Panc1 (cell line): ENCODE measurements around the gene PCED1A. TPM values are rescaled to one million over a fixed set of nuclear protein-coding genes. Genes with fewer than 3 reads are reported as not detected.

ENCODE experiments used
- ATAC-seq: fragments of 200-7000 bp; cut with Tn5 transposase; 2 replicates; pipeline ENCODE4 v1.9.1; 2020; ENCODE audit warnings: mild to moderate bottlenecking, moderate library complexity
- BruUV-seq: library from RNA; stranded (reverse); fragments of 400-500 nt; replicated peaks from 2 replicates; lab custom pipeline; 2021; lab: Mats Ljungman, UMichigan
- CTCF ChIA-PET: fragments of 300-600 bp; sonication (Branson Sonifier 250); formaldehyde crosslinking; loops from one replicate; lab custom pipeline; 2022; ENCODE audit warnings: antibody characterized with exemption; lab: Charles Lee
- POLR2A ChIA-PET: fragments of 300-600 bp; sonication (Branson Sonifier 250); formaldehyde crosslinking; loops from one replicate; lab custom pipeline; 2022; ENCODE audit warnings: antibody characterized with exemption; lab: Charles Lee
- DNase-seq: peaks from one replicate; pipeline ENCODE4 v3.0.0-alpha.2; 2010; ENCODE audit warnings: low read depth, low spot score
- H3K27ac ChIP-seq: 2 replicates; pipeline ENCODE4 v1.5.1; 2011; ENCODE audit warnings: mild to moderate bottlenecking, low read length, inconsistent platforms
- H3K27me3 ChIP-seq: fragments of 200-500 bp; sonication (Bioruptor generic); 2 replicates; pipeline ENCODE4 v1.6.0; 2014; ENCODE audit warnings: low read length, inconsistent platforms; ENCODE audit not compliant: control insufficient read depth, insufficient read depth
- H3K36me3 ChIP-seq: fragments of 200-500 bp; sonication (Bioruptor generic); 2 replicates; pipeline ENCODE4 v1.5.1; 2014; ENCODE audit warnings: inconsistent platforms, mild to moderate bottlenecking, low read length, moderate library complexity; ENCODE audit not compliant: control insufficient read depth, insufficient read depth
- H3K4me1 ChIP-seq: 2 replicates; pipeline ENCODE4 v1.5.1; 2011; ENCODE audit warnings: inconsistent platforms, mild to moderate bottlenecking, low read length, moderate library complexity; ENCODE audit not compliant: control insufficient read depth, insufficient read depth
- H3K4me3 ChIP-seq, 2 experiments: 2 replicates each; pipeline ENCODE4 v1.5.1; 2011 to 2012; ENCODE audit warnings: low read depth in 2 of 2, low read length in 2 of 2, mild to moderate bottlenecking in 2 of 2, inconsistent platforms in 1 of 2, moderate library complexity in 1 of 2
- H3K9me3 ChIP-seq: fragments of 200-500 bp; sonication (Bioruptor generic); 2 replicates; pipeline ENCODE4 v1.5.1; 2014; ENCODE audit warnings: low read depth, mild to moderate bottlenecking, inconsistent platforms, low read length, moderate library complexity; ENCODE audit not compliant: control insufficient read depth, insufficient read depth
- CTCF ChIP-seq: fragments of 450-650 bp; IDR thresholded peaks from 2 replicates; pipeline ENCODE4 v1.5.1; 2017; ENCODE audit warnings: mild to moderate bottlenecking
- POLR2AphosphoS5 ChIP-seq: IDR thresholded peaks from 2 replicates; pipeline ENCODE4 v1.6.1; 2012; ENCODE audit warnings: mild to moderate bottlenecking, low read depth, low read length, moderate library complexity
- REST ChIP-seq, 2 experiments: IDR thresholded peaks; 2 replicates each; pipeline ENCODE4 v1.6.1; 2011 to 2012; ENCODE audit warnings: low read depth in 2 of 2, control low read depth in 1 of 2, low read length in 1 of 2, mild to moderate bottlenecking in 1 of 2, moderate library complexity in 1 of 2; ENCODE audit not compliant: insufficient read depth in 1 of 2
- SIN3A ChIP-seq: IDR thresholded peaks from 2 replicates; pipeline ENCODE4 v1.6.1; 2012; ENCODE audit warnings: low read depth, mild to moderate bottlenecking, low read length, moderate library complexity, borderline replicate concordance; ENCODE audit not compliant: insufficient read depth
- TCF7L2 ChIP-seq: IDR thresholded peaks from 2 replicates; pipeline ENCODE4 v1.6.1; 2011; ENCODE audit warnings: mild to moderate bottlenecking, low read depth, low read length, inconsistent platforms
- in situ Hi-C: cut with HindIII; loops from 2 replicates; pipeline ENCODE4 v1.10.0; 2016; ENCODE audit warnings: low sequenced_read_pairs, low pct_unique_long_range_greater_than_20kb
- intact Hi-C: fragments of 100-400 bp; cut with micrococcal nuclease; formaldehyde crosslinking; loops from one replicate; pipeline ENCODE4 v1.10.0; 2022; ENCODE audit not compliant: unreplicated experiment
- total RNA-seq: library from RNA; stranded (reverse); gene quantifications from one replicate; pipeline ENCODE4 v1.2.1, GENCODE V29; 2021; ENCODE audit not compliant: unreplicated experiment

The PCED1A gene
- total RNA-seq, 1 experiment from 2014 or later, result 42.1 TPM

- in situ Hi-C loops, result no loop called here
- ChIA-PET POLR2A (interaction anchor here (0.5 kb wide), 2 partner anchors 88 to 187 kb away, joined by 4 to 6 read pairs; no protein-coding TSS in a partner anchor), CTCF (no interaction called here)
- Histone ChIP-seq H3K36me3 (no peaks in the 10 kb centered on the region), H3K4me1 (no peaks in the 10 kb centered on the region), H3K4me3 (peak overlapping the region in 1 of 2 experiments; percentile 85; a peak in 1 of 4 replicates), H3K27me3 (no peaks in the 10 kb centered on the region), H3K9me3 (no peaks in the 10 kb centered on the region), H3K27ac (no peak overlapping the region; the same call in 1 of the 2 replicates)
- ATAC-seq (no peak), DNase-seq (no peak)
- TSS peak; percentile 59 for BruUV-seq
- TF ChIP-seq SIN3A (no peak), REST (IDR thresholded peaks at IDR 0.05; ENCODE audit: insufficient read depth in 1 of 2, low read depth in 2 of 2, low read length in 1 of 2) (no peak), POLR2AphosphoS5 (no peak), TCF7L2 (no peak), CTCF (no peak)
- intact Hi-C loops, result no loop called here
Measured at GRCh38 chr20:2838847-2839671, 1.4 kb downstream of the PCED1A start.

GRCh38 chr20:2838170-2838797 is 2.2 kb downstream of the PCED1A start:
- CTCF ChIA-PET, result interaction anchor here (0.6 kb wide), 1 partner anchor 78 kb away, joined by 5 read pairs; no protein-coding TSS in a partner anchor
- POLR2A ChIA-PET, result interaction anchor here (0.5 kb wide), 1 partner anchor 187 kb away, joined by 4 read pairs; no protein-coding TSS in a partner anchor
- H3K27me3 ChIP-seq, result no peaks in the 10 kb centered on the region
- no peak overlapping the region for H3K4me3 ChIP-seq
- DNase-seq, result no peak
- no peak for ATAC-seq
- TF ChIP-seq CTCF (no peak), REST (IDR thresholded peaks at IDR 0.05; ENCODE audit: insufficient read depth in 1 of 2, low read depth in 2 of 2, low read length in 1 of 2) (no peak), TCF7L2 (no peak), SIN3A (no peak), POLR2AphosphoS5 (no peak)
- intact Hi-C loops, result no loop called here
- BruUV-seq, result no TSS peak
- no peaks in the 10 kb centered on the region for H3K36me3 ChIP-seq
- no peak overlapping the region for H3K27ac ChIP-seq
- in situ Hi-C loops, result no loop called here
- no peaks in the 10 kb centered on the region for H3K4me1 ChIP-seq
- H3K9me3 ChIP-seq, result no peaks in the 10 kb centered on the region
